Endometrium (tissue), 2 donors: Measurements from ENCODE around the gene GRM7.

Experiments
- FAIRE-seq: peaks from 2 replicates; lab custom pipeline; 2012; peaks lifted over from hg19 to GRCh38; lab: Jason Lieb, UNC
- donor health status: control.
- donor health status: control.

GRM7 gene

GRCh38 chr3:7658294-7658693 is 797.4 kb downstream of the GRM7 start:
- FAIRE-seq: no peak

GRCh38 chr3:7659079-7659478 is 798.2 kb downstream of the GRM7 start:
- no peak for FAIRE-seq

GRCh38 chr3:7663771-7664170 is 802.9 kb downstream of the GRM7 start:
- no peak for FAIRE-seq

- no peak for FAIRE-seq
Observed at GRCh38 chr3:7667774-7668173, 806.9 kb downstream of the GRM7 start.

GRCh38 chr3:7669641-7670040 is 808.7 kb downstream of the GRM7 start:
- FAIRE-seq: no peak

GRCh38 chr3:7678521-7678920 is 817.6 kb downstream of the GRM7 start:
- FAIRE-seq: no peak

- peak; percentile 95 for FAIRE-seq
Observed at GRCh38 chr3:7682822-7683229, 821.9 kb downstream of the GRM7 start.

- no peak for FAIRE-seq
Observed at GRCh38 chr3:7683426-7683825, 822.5 kb downstream of the GRM7 start.

- no peak for FAIRE-seq
Observed at GRCh38 chr3:7684182-7684715, 823.3 kb downstream of the GRM7 start.

- FAIRE-seq: no peak
Observed at GRCh38 chr3:7687428-7688147, 826.7 kb downstream of the GRM7 start.

- FAIRE-seq: no peak
Observed at GRCh38 chr3:7692866-7693265, 832.0 kb downstream of the GRM7 start.

GRCh38 chr3:7693976-7694375 is 833.1 kb downstream of the GRM7 start:
- FAIRE-seq: no peak

GRCh38 chr3:7695049-7695448 is 834.1 kb downstream of the GRM7 start:
- no peak for FAIRE-seq

- FAIRE-seq: no peak
Observed at GRCh38 chr3:7696320-7696719, 835.4 kb downstream of the GRM7 start.

GRCh38 chr3:7697548-7697947 is 836.6 kb downstream of the GRM7 start:
- FAIRE-seq: no peak

- FAIRE-seq: no peak
Observed at GRCh38 chr3:7700539-7700938, 839.6 kb downstream of the GRM7 start.

- FAIRE-seq: no peak
Observed at GRCh38 chr3:7700977-7701376, 840.1 kb downstream of the GRM7 start.

- FAIRE-seq: no peak
Observed at GRCh38 chr3:7707187-7707586, 846.3 kb downstream of the GRM7 start.

GRCh38 chr3:7709376-7710082 is 848.6 kb downstream of the GRM7 start:
- FAIRE-seq: no peak

- FAIRE-seq: no peak
Observed at GRCh38 chr3:7710284-7710683, 849.4 kb downstream of the GRM7 start.

- FAIRE-seq: no peak
Observed at GRCh38 chr3:7713724-7714123, 852.8 kb downstream of the GRM7 start.

GRCh38 chr3:7720649-7721297 is 859.9 kb downstream of the GRM7 start:
- no peak for FAIRE-seq

GRCh38 chr3:7721869-7722268 is 861.0 kb downstream of the GRM7 start:
- no peak for FAIRE-seq
